Liver (tissue), 3 donors: ENCODE results near the gene HSPA9.

Experiments
- GABPA ChIP-seq, 2 donors: IDR thresholded peaks in 1 of 2; conservative IDR thresholded peaks in 1 of 2; 2 replicates each; pipeline ENCODE4 v1.6.1; 2016; ENCODE audit warnings: antibody characterized with exemption in 2 of 2, mild to moderate bottlenecking in 1 of 2, moderate library complexity in 1 of 2
- HNF4A ChIP-seq, 2 donors: conservative IDR thresholded peaks; 2 replicates each; pipeline ENCODE4 v1.6.1; 2016; ENCODE audit warnings: antibody characterized with exemption in 2 of 2, mild to moderate bottlenecking in 2 of 2
- HNF4G ChIP-seq: IDR thresholded peaks from 2 replicates; pipeline ENCODE4 v1.6.1; 2016; ENCODE audit warnings: antibody characterized with exemption
- JUND ChIP-seq, 2 donors: IDR thresholded peaks; 2 replicates each; pipeline ENCODE4 v1.6.1; 2016; ENCODE audit warnings: antibody characterized with exemption in 2 of 2
- TF ChIP-seq, protein P1 (sequence below): fragments of 150-350 bp; IDR thresholded peaks from 2 replicates; pipeline ENCODE4 v1.5.1; 2017; ENCODE audit warnings: improper control_type of control experiment, low read depth, low read length; ENCODE audit not compliant: missing input control
- donor health status: healthy.
- donor health status: healthy.

GRCh38 chr5:138622051-138622450 lies 46.9 kb upstream of the HSPA9 start:
- TF ChIP-seq GABPA (IDR thresholded peaks at IDR 0.05 in 1 of 2, conservative IDR thresholded peaks at IDR 0.05 in 1 of 2) (no peak), HNF4G (no peak), JUND (IDR thresholded peaks at IDR 0.05) (no peak), HNF4A (conservative IDR thresholded peaks at IDR 0.05) (no peak)
- TF ChIP-seq, protein P1, sequence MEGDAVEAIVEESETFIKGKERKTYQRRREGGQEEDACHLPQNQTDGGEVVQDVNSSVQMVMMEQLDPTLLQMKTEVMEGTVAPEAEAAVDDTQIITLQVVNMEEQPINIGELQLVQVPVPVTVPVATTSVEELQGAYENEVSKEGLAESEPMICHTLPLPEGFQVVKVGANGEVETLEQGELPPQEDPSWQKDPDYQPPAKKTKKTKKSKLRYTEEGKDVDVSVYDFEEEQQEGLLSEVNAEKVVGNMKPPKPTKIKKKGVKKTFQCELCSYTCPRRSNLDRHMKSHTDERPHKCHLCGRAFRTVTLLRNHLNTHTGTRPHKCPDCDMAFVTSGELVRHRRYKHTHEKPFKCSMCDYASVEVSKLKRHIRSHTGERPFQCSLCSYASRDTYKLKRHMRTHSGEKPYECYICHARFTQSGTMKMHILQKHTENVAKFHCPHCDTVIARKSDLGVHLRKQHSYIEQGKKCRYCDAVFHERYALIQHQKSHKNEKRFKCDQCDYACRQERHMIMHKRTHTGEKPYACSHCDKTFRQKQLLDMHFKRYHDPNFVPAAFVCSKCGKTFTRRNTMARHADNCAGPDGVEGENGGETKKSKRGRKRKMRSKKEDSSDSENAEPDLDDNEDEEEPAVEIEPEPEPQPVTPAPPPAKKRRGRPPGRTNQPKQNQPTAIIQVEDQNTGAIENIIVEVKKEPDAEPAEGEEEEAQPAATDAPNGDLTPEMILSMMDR: no peak
